ENCODE results near the gene CELF1. TPM values are rescaled to one million over a fixed set of nuclear protein-coding genes. Genes with fewer than 3 reads are reported as not detected.
A peak's percentile ranks its signal among the peaks of the same experiment; 100 is the strongest.

CELF1 gene
- total and polyA plus RNA-seq, 2 of the 13 experiments (the other 11 are each of a cell fraction or from before 2014, with no cell fraction given) = 69.0 to 80.1 TPM

- TF ChIP-seq, protein P1, sequence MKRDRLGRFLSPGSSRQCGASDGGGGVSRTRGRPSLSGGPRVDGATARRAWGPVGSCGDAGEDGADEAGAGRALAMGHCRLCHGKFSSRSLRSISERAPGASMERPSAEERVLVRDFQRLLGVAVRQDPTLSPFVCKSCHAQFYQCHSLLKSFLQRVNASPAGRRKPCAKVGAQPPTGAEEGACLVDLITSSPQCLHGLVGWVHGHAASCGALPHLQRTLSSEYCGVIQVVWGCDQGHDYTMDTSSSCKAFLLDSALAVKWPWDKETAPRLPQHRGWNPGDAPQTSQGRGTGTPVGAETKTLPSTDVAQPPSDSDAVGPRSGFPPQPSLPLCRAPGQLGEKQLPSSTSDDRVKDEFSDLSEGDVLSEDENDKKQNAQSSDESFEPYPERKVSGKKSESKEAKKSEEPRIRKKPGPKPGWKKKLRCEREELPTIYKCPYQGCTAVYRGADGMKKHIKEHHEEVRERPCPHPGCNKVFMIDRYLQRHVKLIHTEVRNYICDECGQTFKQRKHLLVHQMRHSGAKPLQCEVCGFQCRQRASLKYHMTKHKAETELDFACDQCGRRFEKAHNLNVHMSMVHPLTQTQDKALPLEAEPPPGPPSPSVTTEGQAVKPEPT (CRISPR knock-in tag; IDR thresholded peaks at IDR 0.05; ENCODE audit: low read depth) = no peak
- TF ChIP-seq HNRNPL (IDR thresholded peaks at IDR 0.05; ENCODE audit: low read depth, low read length) (peak; percentile 58; the same call in 1 of the 2 replicates), REL (CRISPR knock-in tag; conservative IDR thresholded peaks at IDR 0.05) (no peak), ZBTB8A (CRISPR knock-in tag; IDR thresholded peaks at IDR 0.05; ENCODE audit: borderline replicate concordance, low read depth) (no peak), JUN (CRISPR knock-in tag; IDR thresholded peaks at IDR 0.05) (no peak), HMGXB3 (CRISPR knock-in tag; IDR thresholded peaks at IDR 0.05; ENCODE audit: borderline replicate concordance) (0 out of 2 replicates have a peak, but pooled peaks have one; percentile 32), SOX6 (IDR thresholded peaks at IDR 0.05) (no peak), SOX6 (CRISPR knock-in tag; IDR thresholded peaks at IDR 0.05) (peak; percentile 39), HOXD1 (CRISPR knock-in tag; IDR thresholded peaks at IDR 0.05) (0 out of 2 replicates have a peak, but pooled peaks have one; percentile 43), ZNF282 (IDR thresholded peaks at IDR 0.05; ENCODE audit: partially characterized antibody) (no peak), ZFP1 (CRISPR knock-in tag; IDR thresholded peaks at IDR 0.05) (no peak), ZNF777 (CRISPR knock-in tag; IDR thresholded peaks at IDR 0.05) (no peak), ZFAT (CRISPR knock-in tag; conservative IDR thresholded peaks at IDR 0.05) (peak; percentile 100), MZF1 (CRISPR knock-in tag; IDR thresholded peaks at IDR 0.05; ENCODE audit: borderline replicate concordance) (no peak), NFE2 (CRISPR knock-in tag; IDR thresholded peaks at IDR 0.05) (peak; percentile 52; the same call in 1 of the 2 replicates), ZKSCAN5 (CRISPR knock-in tag; IDR thresholded peaks at IDR 0.05) (no peak), ATF1 (CRISPR knock-in tag; IDR thresholded peaks at IDR 0.05) (peak; percentile 86), PAWR (CRISPR knock-in tag; IDR thresholded peaks at IDR 0.05; ENCODE audit: borderline replicate concordance) (no peak)
- TF ChIP-seq, protein P2, sequence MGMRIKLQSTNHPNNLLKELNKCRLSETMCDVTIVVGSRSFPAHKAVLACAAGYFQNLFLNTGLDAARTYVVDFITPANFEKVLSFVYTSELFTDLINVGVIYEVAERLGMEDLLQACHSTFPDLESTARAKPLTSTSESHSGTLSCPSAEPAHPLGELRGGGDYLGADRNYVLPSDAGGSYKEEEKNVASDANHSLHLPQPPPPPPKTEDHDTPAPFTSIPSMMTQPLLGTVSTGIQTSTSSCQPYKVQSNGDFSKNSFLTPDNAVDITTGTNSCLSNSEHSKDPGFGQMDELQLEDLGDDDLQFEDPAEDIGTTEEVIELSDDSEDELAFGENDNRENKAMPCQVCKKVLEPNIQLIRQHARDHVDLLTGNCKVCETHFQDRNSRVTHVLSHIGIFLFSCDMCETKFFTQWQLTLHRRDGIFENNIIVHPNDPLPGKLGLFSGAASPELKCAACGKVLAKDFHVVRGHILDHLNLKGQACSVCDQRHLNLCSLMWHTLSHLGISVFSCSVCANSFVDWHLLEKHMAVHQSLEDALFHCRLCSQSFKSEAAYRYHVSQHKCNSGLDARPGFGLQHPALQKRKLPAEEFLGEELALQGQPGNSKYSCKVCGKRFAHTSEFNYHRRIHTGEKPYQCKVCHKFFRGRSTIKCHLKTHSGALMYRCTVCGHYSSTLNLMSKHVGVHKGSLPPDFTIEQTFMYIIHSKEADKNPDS (CRISPR knock-in tag; IDR thresholded peaks at IDR 0.05) = no peak
- TF ChIP-seq, protein P3, sequence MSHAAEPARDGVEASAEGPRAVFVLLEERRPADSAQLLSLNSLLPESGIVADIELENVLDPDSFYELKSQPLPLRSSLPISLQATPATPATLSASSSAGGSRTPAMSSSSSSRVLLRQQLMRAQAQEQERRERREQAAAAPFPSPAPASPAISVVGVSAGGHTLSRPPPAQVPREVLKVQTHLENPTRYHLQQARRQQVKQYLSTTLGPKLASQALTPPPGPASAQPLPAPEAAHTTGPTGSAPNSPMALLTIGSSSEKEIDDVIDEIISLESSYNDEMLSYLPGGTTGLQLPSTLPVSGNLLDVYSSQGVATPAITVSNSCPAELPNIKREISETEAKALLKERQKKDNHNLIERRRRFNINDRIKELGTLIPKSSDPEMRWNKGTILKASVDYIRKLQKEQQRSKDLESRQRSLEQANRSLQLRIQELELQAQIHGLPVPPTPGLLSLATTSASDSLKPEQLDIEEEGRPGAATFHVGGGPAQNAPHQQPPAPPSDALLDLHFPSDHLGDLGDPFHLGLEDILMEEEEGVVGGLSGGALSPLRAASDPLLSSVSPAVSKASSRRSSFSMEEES (CRISPR knock-in tag; IDR thresholded peaks at IDR 0.05) = 0 out of 2 replicates have a peak, but pooled peaks have one; percentile 14
Observed at GRCh38 chr11:47426062-47426956, 126.6 kb downstream of the CELF1 start, which contains the start of gene PSMC3 (continued).
